Endodermal cell (in vitro differentiated cells): ENCODE measurements around the gene SPATA31C1. TPM values are rescaled to one million over a fixed set of nuclear protein-coding genes. Genes with fewer than 3 reads are reported as not detected.
A peak's percentile ranks its signal among the peaks of the same experiment; 100 is the strongest.

Experiments used
- DNase-seq: peaks from one replicate; pipeline ENCODE4 v3.0.0-alpha.2; 2017
- H3K27ac ChIP-seq: 2 replicates; pipeline ENCODE4 v1.5.1; 2013; ENCODE audit warnings: mild to moderate bottlenecking, low read depth, low read length, moderate library complexity
- H3K27me3 ChIP-seq: 2 replicates; pipeline ENCODE4 v1.6.1; 2013; ENCODE audit warnings: mild to moderate bottlenecking, low read length, moderate library complexity; ENCODE audit not compliant: insufficient read depth, control insufficient read depth, poor library complexity, severe bottlenecking
- H3K36me3 ChIP-seq: 2 replicates; pipeline ENCODE4 v1.7.0; 2013; ENCODE audit warnings: mild to moderate bottlenecking, low read length, moderate library complexity; ENCODE audit not compliant: control insufficient read depth, insufficient read depth
- H3K4me1 ChIP-seq: one replicate; pipeline ENCODE4 v1.7.0; 2013; ENCODE audit warnings: low read length; ENCODE audit not compliant: control insufficient read depth, insufficient read depth
- H3K4me3 ChIP-seq: 2 replicates; pipeline ENCODE4 v1.5.1; 2013; ENCODE audit warnings: mild to moderate bottlenecking, low read length, moderate library complexity
- H3K9ac ChIP-seq: 2 replicates; pipeline ENCODE4 v1.6.1; 2013; ENCODE audit warnings: mild to moderate bottlenecking, low read length, moderate library complexity; ENCODE audit not compliant: poor library complexity, severe bottlenecking; ENCODE audit errors: extremely low read depth
- H3K9me3 ChIP-seq: 2 replicates; pipeline ENCODE4 v1.6.1; 2013; ENCODE audit warnings: mild to moderate bottlenecking, low read length, moderate library complexity; ENCODE audit not compliant: control insufficient read depth
- H3K27ac Mint-ChIP-seq: 2 replicates; pipeline ENCODE4 v1.8.0; 2020; ENCODE audit warnings: mixed read lengths
- H3K27me3 Mint-ChIP-seq: 2 replicates; pipeline ENCODE4 v1.8.0; 2021; ENCODE audit warnings: mild to moderate bottlenecking, mixed read lengths; ENCODE audit not compliant: insufficient read depth
- H3K36me3 Mint-ChIP-seq: 2 replicates; pipeline ENCODE4 v1.8.0; 2020; ENCODE audit warnings: low read depth, mixed read lengths
- H3K4me1 Mint-ChIP-seq: 2 replicates; pipeline ENCODE4 v1.8.0; 2020; ENCODE audit warnings: mixed read lengths
- H3K4me3 Mint-ChIP-seq: 2 replicates; pipeline ENCODE4 v1.8.0; 2020; ENCODE audit warnings: mild to moderate bottlenecking, moderate library complexity, mixed read lengths
- H3K9me3 Mint-ChIP-seq: 2 replicates; pipeline ENCODE4 v1.8.0; 2020; ENCODE audit warnings: mild to moderate bottlenecking, mixed read lengths
- WGBS, 2 experiments: methylation state at CpG; one replicate each; pipeline versions ENCODE4 v1.1.5 to v1.1.7; 2013; ENCODE audit warnings: missing lambda C conversion rate in 2 of 2, mixed read lengths in 1 of 2; ENCODE audit not compliant: insufficient coverage in 1 of 2, insufficient read length in 1 of 2; 5-methylcytosine and 5-hydroxymethylcytosine counted together
- total RNA-seq, 2 donors: library from RNA; stranded (reverse); fragmentation: NEBNext Ultra II Directional in 1 of 2; extraction: Animal tissue kit (Norgen Biotek cat#: 25700) in 1 of 2; gene quantifications; 2 replicates in 1 of 2; 3 replicates in 1 of 2; pipeline ENCODE4 v1.2.1, GENCODE V29; 2021
- TF ChIP-seq, protein P1 (sequence below): fragments of 200-600 bp; sonication (generic); conservative IDR thresholded peaks from 2 replicates; pipeline ENCODE4 v1.5.0; 2021; ENCODE audit warnings: antibody characterized with exemption, mild to moderate bottlenecking

Gene SPATA31C1
- total RNA-seq, 2 donors from 2014 or later: 0.09 TPM; not detected in 1

DNA sequence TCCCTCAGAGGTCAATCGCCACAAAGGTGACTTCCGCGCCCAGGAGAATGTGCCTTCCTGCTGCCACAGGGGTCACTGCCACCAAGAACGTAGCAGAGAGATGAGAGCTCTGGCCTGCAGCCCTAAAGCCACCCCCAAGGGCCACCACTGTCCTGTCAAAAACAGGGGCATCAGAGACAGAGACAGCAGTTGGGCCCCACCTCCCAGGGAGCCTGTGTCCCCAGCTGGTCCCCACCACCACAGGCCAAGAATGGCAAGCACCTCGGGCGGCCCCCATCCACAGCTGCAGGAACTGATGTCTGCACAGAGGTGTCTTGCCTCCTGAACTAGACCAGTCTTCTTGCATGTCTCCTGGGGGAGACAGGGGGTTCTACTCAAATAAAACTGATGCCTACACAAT lies 29.3 kb upstream of the SPATA31C1 start:
- no peak overlapping the region for H3K4me3 Mint-ChIP-seq
- H3K27me3 Mint-ChIP-seq: peaks cover 4% of the 10 kb centered on the region
- H3K36me3 Mint-ChIP-seq: no peaks in the 10 kb centered on the region
- Histone ChIP-seq H3K27ac (no peak overlapping the region), H3K9ac (no peak overlapping the region), H3K4me1 (no peaks in the 10 kb centered on the region), H3K27me3 (no peaks in the 10 kb centered on the region), H3K4me3 (no peak overlapping the region), H3K36me3 (no peaks in the 10 kb centered on the region), H3K9me3 (no peaks in the 10 kb centered on the region)
- no peaks in the 10 kb centered on the region for H3K4me1 Mint-ChIP-seq
- no peak overlapping the region for H3K27ac Mint-ChIP-seq
- DNase-seq: no peak
- no peaks in the 10 kb centered on the region for H3K9me3 Mint-ChIP-seq
- 83 to 86% methylated on average over 3 to 6 of the region's 6 CpGs for WGBS, 2 experiments
- TF ChIP-seq, protein P1, sequence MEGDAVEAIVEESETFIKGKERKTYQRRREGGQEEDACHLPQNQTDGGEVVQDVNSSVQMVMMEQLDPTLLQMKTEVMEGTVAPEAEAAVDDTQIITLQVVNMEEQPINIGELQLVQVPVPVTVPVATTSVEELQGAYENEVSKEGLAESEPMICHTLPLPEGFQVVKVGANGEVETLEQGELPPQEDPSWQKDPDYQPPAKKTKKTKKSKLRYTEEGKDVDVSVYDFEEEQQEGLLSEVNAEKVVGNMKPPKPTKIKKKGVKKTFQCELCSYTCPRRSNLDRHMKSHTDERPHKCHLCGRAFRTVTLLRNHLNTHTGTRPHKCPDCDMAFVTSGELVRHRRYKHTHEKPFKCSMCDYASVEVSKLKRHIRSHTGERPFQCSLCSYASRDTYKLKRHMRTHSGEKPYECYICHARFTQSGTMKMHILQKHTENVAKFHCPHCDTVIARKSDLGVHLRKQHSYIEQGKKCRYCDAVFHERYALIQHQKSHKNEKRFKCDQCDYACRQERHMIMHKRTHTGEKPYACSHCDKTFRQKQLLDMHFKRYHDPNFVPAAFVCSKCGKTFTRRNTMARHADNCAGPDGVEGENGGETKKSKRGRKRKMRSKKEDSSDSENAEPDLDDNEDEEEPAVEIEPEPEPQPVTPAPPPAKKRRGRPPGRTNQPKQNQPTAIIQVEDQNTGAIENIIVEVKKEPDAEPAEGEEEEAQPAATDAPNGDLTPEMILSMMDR: no peak

DNA sequence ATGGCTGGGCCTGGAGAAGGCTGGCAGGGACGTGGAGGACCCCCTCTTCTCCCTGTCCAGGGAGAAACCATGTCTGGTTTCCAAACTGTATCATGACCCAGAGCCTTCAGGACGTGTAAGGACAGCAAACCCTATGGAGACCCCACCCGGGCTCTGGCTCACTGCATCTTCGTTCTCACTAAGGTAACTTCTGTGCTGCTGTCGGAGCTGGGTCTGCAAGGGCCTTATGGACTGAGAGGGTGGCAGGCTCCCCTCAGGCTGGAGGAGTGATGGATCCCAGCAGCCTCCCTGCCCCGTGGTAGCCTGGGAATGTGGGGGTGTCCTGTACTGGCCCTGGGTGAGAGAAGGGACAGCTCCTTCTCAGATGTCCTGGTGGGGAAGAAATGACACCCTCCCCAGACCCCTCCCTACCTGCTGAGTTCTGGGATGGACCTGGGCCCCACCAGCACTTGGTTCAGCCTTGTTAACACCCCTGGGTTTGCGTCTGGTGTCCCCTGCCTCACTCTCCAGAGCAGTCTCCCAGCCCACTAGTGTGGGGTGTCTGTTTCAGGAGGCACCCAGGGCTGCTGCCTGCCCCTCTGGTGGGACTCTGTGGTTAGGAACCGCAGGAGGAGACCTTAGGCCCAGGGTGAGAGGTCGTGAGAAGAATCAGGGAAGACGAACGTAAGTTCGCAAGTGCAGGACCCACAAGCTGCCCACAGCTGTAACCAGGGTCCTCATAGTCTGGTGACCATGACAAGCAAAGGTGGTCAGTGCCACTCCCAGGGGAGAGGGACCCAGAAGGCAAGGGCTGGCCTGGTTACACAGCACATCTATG lies 28.5 kb upstream of the SPATA31C1 start:
- H3K27ac Mint-ChIP-seq: no peak overlapping the region
- TF ChIP-seq, protein P1: no peak
- 91 to 92% methylated on average over 5 to 12 of the region's 12 CpGs for whole genome bisulfite sequencing, 2 experiments
- no peaks in the 10 kb centered on the region for H3K36me3 Mint-ChIP-seq
- Histone ChIP-seq H3K9me3 (no peaks in the 10 kb centered on the region), H3K9ac (no peak overlapping the region), H3K27ac (no peak overlapping the region), H3K4me1 (no peaks in the 10 kb centered on the region), H3K36me3 (no peaks in the 10 kb centered on the region), H3K27me3 (no peaks in the 10 kb centered on the region), H3K4me3 (no peak overlapping the region)
- no peaks in the 10 kb centered on the region for H3K4me1 Mint-ChIP-seq
- no peaks in the 10 kb centered on the region for H3K9me3 Mint-ChIP-seq
- peaks cover 4% of the 10 kb centered on the region for H3K27me3 Mint-ChIP-seq
- no peak overlapping the region for H3K4me3 Mint-ChIP-seq
- peak; percentile 38 for DNase-seq

DNA sequence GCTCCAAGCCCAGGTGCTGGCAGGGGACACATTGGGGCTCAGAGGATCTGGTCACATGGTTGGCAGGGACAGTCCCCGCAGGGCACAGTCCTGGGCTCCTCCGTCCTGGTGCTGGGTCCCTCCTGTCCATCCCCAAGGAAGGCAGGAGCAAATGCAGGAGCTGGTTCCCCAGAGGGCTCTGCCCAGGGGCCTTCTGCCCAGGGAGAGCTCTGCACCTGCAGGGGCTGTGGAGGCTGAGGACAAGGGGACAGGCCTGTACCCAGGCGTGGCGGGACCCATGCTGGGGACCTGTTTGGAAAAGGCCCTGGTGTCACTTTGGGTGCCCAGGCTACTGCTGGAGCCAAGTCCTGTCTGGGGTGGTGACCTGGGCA lies 27.9 kb upstream of the SPATA31C1 start:
- TF ChIP-seq, protein P1: no peak
- no peak overlapping the region for H3K4me3 Mint-ChIP-seq
- DNase-seq: no peak

More for the DNA sequence above, 27.9 kb upstream of the SPATA31C1 start:
- H3K9ac ChIP-seq: no peak overlapping the region
- H3K9me3 ChIP-seq: no peaks in the 10 kb centered on the region
- no peaks in the 10 kb centered on the region for H3K36me3 Mint-ChIP-seq
- H3K4me3 ChIP-seq: no peak overlapping the region
- H3K4me1 Mint-ChIP-seq: no peaks in the 10 kb centered on the region
- no peaks in the 10 kb centered on the region for H3K36me3 ChIP-seq
- H3K27me3 ChIP-seq: no peaks in the 10 kb centered on the region
- H3K9me3 Mint-ChIP-seq: no peaks in the 10 kb centered on the region
- 93 to 100% methylated on average over 2 to 4 of the region's 4 CpGs for WGBS, 2 experiments
- H3K27ac Mint-ChIP-seq: no peak overlapping the region
- H3K27ac ChIP-seq: no peak overlapping the region
- H3K4me1 ChIP-seq: no peaks in the 10 kb centered on the region
- peaks cover 4% of the 10 kb centered on the region for H3K27me3 Mint-ChIP-seq
